ENCODE measurements around the gene MUC5AC.

GRCh38 chr11:1121813-1122663 is 35.7 kb upstream of the MUC5AC start:
- TF ChIP-seq CTCF (optimal IDR thresholded peaks at IDR 0.05 in 1 of 3, IDR thresholded peaks at IDR 0.05 in 1 of 3, conservative IDR thresholded peaks at IDR 0.05 in 1 of 3; ENCODE audit: extremely low read depth in 1 of 3, insufficient read depth in 2 of 3, low read length in 3 of 3), result no peak
- TF ChIP-seq EZH2 (IDR thresholded peaks at IDR 0.05; ENCODE audit: low read length), result no peak
